Smooth muscle cell (in vitro differentiated cells): Measurements from ENCODE around the gene DNAJA3. TPM values are rescaled to one million over a fixed set of nuclear protein-coding genes. Genes with fewer than 3 reads are reported as not detected.

Source experiments
- DNase-seq: peaks from one replicate; lab custom pipeline; 2025; ENCODE audit not compliant: unreplicated experiment; lab: John Stamatoyannopoulos, UW
- H2AFZ ChIP-seq: fragments of 200-600 bp; sonication (generic); 2 replicates; pipeline ENCODE4 v1.6.0; 2016; ENCODE audit warnings: antibody characterized with exemption, low read depth, mild to moderate bottlenecking
- H3F3A ChIP-seq: fragments of 200-600 bp; sonication (generic); 2 replicates; pipeline ENCODE4 v1.6.0; 2017; ENCODE audit warnings: antibody characterized with exemption, low read depth
- H3K27ac ChIP-seq: fragments of 200-600 bp; sonication (generic); 2 replicates; pipeline ENCODE4 v1.5.1; 2016; ENCODE audit warnings: low read depth, mild to moderate bottlenecking
- H3K27me3 ChIP-seq: fragments of 200-600 bp; sonication (generic); 2 replicates; pipeline ENCODE4 v1.6.1; 2016; ENCODE audit warnings: low read depth, mild to moderate bottlenecking
- H3K36me3 ChIP-seq: fragments of 200-600 bp; sonication (generic); 2 replicates; pipeline ENCODE4 v1.5.1; 2016; ENCODE audit warnings: low read depth
- H3K4me1 ChIP-seq: fragments of 200-600 bp; sonication (generic); 2 replicates; pipeline ENCODE4 v1.5.1; 2016; ENCODE audit warnings: low read depth
- H3K4me2 ChIP-seq: fragments of 200-600 bp; sonication (generic); 2 replicates; pipeline ENCODE4 v1.6.0; 2016; ENCODE audit warnings: mild to moderate bottlenecking
- H3K4me3 ChIP-seq: fragments of 200-600 bp; sonication (generic); 2 replicates; pipeline ENCODE4 v1.5.1; 2016; ENCODE audit warnings: mild to moderate bottlenecking
- H3K79me2 ChIP-seq: fragments of 200-600 bp; sonication (generic); 2 replicates; pipeline ENCODE4 v1.6.0; 2016; ENCODE audit warnings: low read depth, mild to moderate bottlenecking
- H3K9ac ChIP-seq: fragments of 200-600 bp; sonication (generic); 2 replicates; pipeline ENCODE4 v1.6.0; 2016; ENCODE audit warnings: low read depth
- H3K9me3 ChIP-seq: fragments of 200-600 bp; sonication (generic); replicated peaks from 2 replicates; pipeline ENCODE4 v1.5.1; 2016; ENCODE audit warnings: low read depth
- H4K20me1 ChIP-seq: fragments of 200-600 bp; sonication (generic); 2 replicates; pipeline ENCODE4 v1.6.0; 2016; ENCODE audit warnings: low read depth
- CTCF ChIP-seq: fragments of 200-600 bp; sonication (generic); IDR thresholded peaks from 2 replicates; pipeline ENCODE4 v1.5.1; 2017; ENCODE audit warnings: borderline replicate concordance, mild to moderate bottlenecking, antibody characterized with exemption; ENCODE audit not compliant: insufficient read depth, poor library complexity, severe bottlenecking
- WGBS: methylation state at CpG from one replicate; pipeline ENCODE4 v1.1.7; 2016; ENCODE audit warnings: low lambda C conversion rate; 5-methylcytosine and 5-hydroxymethylcytosine counted together
- polyA plus RNA-seq: library from polyadenylated mRNA; unstranded; fragments of >200 nt; fragmentation: Nextera tagmentation; extraction: Ambion mirVana; gene quantifications from 2 replicates; pipeline ENCODE4 v1.2.1, GENCODE V29; 2016
- total RNA-seq: library from RNA; depleted of rRNA; stranded (reverse); fragments of >200 nt; gene quantifications from 2 replicates; pipeline ENCODE4 v1.2.3, GENCODE V29; 2014

Gene DNAJA3
- total and polyA plus RNA-seq, 2 experiments from 2014 or later: 42.6 to 42.7 TPM

- TF ChIP-seq CTCF: no peak
- Histone ChIP-seq H3F3A (no peaks in the 10 kb centered on the region), H3K27ac (no peak overlapping the region), H3K4me3 (no peak overlapping the region), H3K36me3 (no peaks in the 10 kb centered on the region), H4K20me1 (no peaks in the 10 kb centered on the region), H3K79me2 (no peaks in the 10 kb centered on the region), H3K4me1 (no peaks in the 10 kb centered on the region), H3K27me3 (no peaks in the 10 kb centered on the region), H3K9ac (no peak overlapping the region), H3K4me2 (no peak overlapping the region), H3K9me3 (no peaks in the 10 kb centered on the region), H2AFZ (no peak overlapping the region)
- DNase-seq: no peak
- WGBS: 94% methylated on average over 9 of the region's 9 CpGs
These were observed 26.5 kb upstream of the DNAJA3 start for GRCh38 chr16:4399001-4399730.

GRCh38 chr16:4401094-4401501, 24.6 kb upstream of the DNAJA3 start:
- Histone ChIP-seq H3K9ac (no peak overlapping the region), H3K36me3 (no peaks in the 10 kb centered on the region), H3K27ac (no peak overlapping the region), H3K79me2 (no peaks in the 10 kb centered on the region), H3K27me3 (no peaks in the 10 kb centered on the region), H3K4me2 (no peak overlapping the region), H3K9me3 (no peaks in the 10 kb centered on the region), H4K20me1 (no peaks in the 10 kb centered on the region), H3F3A (no peaks in the 10 kb centered on the region), H2AFZ (no peak overlapping the region), H3K4me1 (no peaks in the 10 kb centered on the region), H3K4me3 (no peak overlapping the region)
- DNase-seq: no peak
- 90% methylated on average over 10 of the region's 12 CpGs for WGBS
- TF ChIP-seq CTCF: no peak

GRCh38 chr16:4401510-4401909, 24.2 kb upstream of the DNAJA3 start:
- no peak for DNase-seq

More at GRCh38 chr16:4401510-4401909, 24.2 kb upstream of the DNAJA3 start:
- 96% methylated on average over 12 of the region's 12 CpGs for WGBS
- Histone ChIP-seq H3K9me3 (no peaks in the 10 kb centered on the region), H4K20me1 (no peaks in the 10 kb centered on the region), H3K9ac (no peak overlapping the region), H3K79me2 (no peaks in the 10 kb centered on the region), H3F3A (no peaks in the 10 kb centered on the region), H3K36me3 (no peaks in the 10 kb centered on the region), H3K4me1 (no peaks in the 10 kb centered on the region), H2AFZ (no peak overlapping the region), H3K27me3 (no peaks in the 10 kb centered on the region), H3K4me2 (no peak overlapping the region), H3K27ac (no peak overlapping the region), H3K4me3 (no peak overlapping the region)
- TF ChIP-seq CTCF: no peak
